AG04450 (cell line): ENCODE results near the gene DLGAP5. TPM values are rescaled to one million over a fixed set of nuclear protein-coding genes. Genes with fewer than 3 reads are reported as not detected.

Source experiments
- CTCF ChIA-PET: fragments of 300-600, 350-600 bp; formaldehyde crosslinking; extraction: SDS; loops from one replicate; lab custom pipeline; 2022; ENCODE audit warnings: antibody characterized with exemption, inconsistent platforms; lab: Charles Lee
- POLR2A ChIA-PET: fragments of 350-600 bp; formaldehyde crosslinking; extraction: SDS; loops from one replicate; lab custom pipeline; 2021; ENCODE audit warnings: antibody characterized with exemption, inconsistent platforms; lab: Yijun Ruan, JAX
- DNase-seq: peaks from one replicate; pipeline ENCODE4 v3.0.0-alpha.2; 2011; ENCODE audit warnings: low read depth, low spot score
- H3K27ac ChIP-seq: one replicate; pipeline ENCODE4 v1.5.1; 2012; ENCODE audit warnings: low read depth, low read length, control low read depth
- H3K27me3 ChIP-seq: one replicate; pipeline ENCODE4 v1.6.0; 2012; ENCODE audit warnings: low read length; ENCODE audit not compliant: control insufficient read depth, insufficient read depth
- H3K4me3 ChIP-seq: 2 replicates; pipeline ENCODE4 v1.5.1; 2011; ENCODE audit warnings: mild to moderate bottlenecking, low read depth, low read length, control low read depth
- H3K9me3 ChIP-seq: 2 replicates; pipeline ENCODE4 v1.5.1; 2012; ENCODE audit warnings: low read length; ENCODE audit not compliant: control insufficient read depth, insufficient read depth
- CTCF ChIP-seq: IDR thresholded peaks from 2 replicates; pipeline ENCODE4 v1.5.1; 2011; ENCODE audit warnings: low read depth, low read length, control low read depth, inconsistent platforms
- polyA plus RNA-seq: library from polyadenylated mRNA; depleted of rRNA; stranded (reverse); fragments of >200 nt; gene quantifications from 2 replicates; pipeline ENCODE4 v1.2.3, GENCODE V29; 2011

The DLGAP5 gene
- polyA plus RNA-seq, 1 experiment = 16.4 TPM

- no peak overlapping the region for H3K27ac ChIP-seq
- CTCF ChIA-PET = no interaction called here
- no peak overlapping the region for H3K4me3 ChIP-seq
- POLR2A ChIA-PET = no interaction called here
- no peaks in the 10 kb centered on the region for H3K9me3 ChIP-seq
- no peaks in the 10 kb centered on the region for H3K27me3 ChIP-seq
- no peak for TF ChIP-seq CTCF
- DNase-seq = no peak
These were observed 55.1 kb downstream of the DLGAP5 start for GRCh38 chr14:55136241-55136640.

- peak; percentile 38 for TF ChIP-seq CTCF
- Histone ChIP-seq H3K27ac (no peak overlapping the region), H3K4me3 (no peak overlapping the region), H3K27me3 (no peaks in the 10 kb centered on the region), H3K9me3 (no peaks in the 10 kb centered on the region; the same call in 1 of the 2 replicates)
- ChIA-PET POLR2A (no interaction called here), CTCF (interaction anchor here (1.9 kb wide), 1 partner anchor 44 kb away, joined by 10 read pairs; no protein-coding TSS in a partner anchor)
- DNase-seq = no peak
These were observed 58.0 kb downstream of the DLGAP5 start for GRCh38 chr14:55133416-55133815.

- ChIA-PET CTCF (interaction anchor here (0.6 to 1.2 kb wide), 3 partner anchors 42 to 243 kb away, joined by 3 to 9 read pairs (median 3); partner anchors contain the start of gene MAPK1IP1L), POLR2A (no interaction called here)
- H3K27me3 ChIP-seq = no peaks in the 10 kb centered on the region
- H3K4me3 ChIP-seq = peak overlapping the region; percentile 17
- no peak overlapping the region for H3K27ac ChIP-seq
- H3K9me3 ChIP-seq = no peaks in the 10 kb centered on the region; the same call in 1 of the 2 replicates
- TF ChIP-seq CTCF = 0 out of 2 replicates have a peak, but pooled peaks have one; percentile 5
- DNase-seq = no peak
These were observed 59.8 kb downstream of the DLGAP5 start for GRCh38 chr14:55131370-55132137.

- Histone ChIP-seq H3K27ac (peak overlapping the region; percentile 63), H3K9me3 (no peaks in the 10 kb centered on the region; the same call in 1 of the 2 replicates), H3K27me3 (no peaks in the 10 kb centered on the region), H3K4me3 (peak overlapping the region; percentile 78)
- ChIA-PET CTCF (no interaction called here), POLR2A (interaction anchor here (0.6 to 3.6 kb wide), 7 partner anchors 22 to 1109 kb away, joined by 3 to 33 read pairs (median 6); partner anchors contain the start of gene MAPK1IP1L)
- DNase-seq = no peak
- TF ChIP-seq CTCF = no peak
These were observed 61.2 kb downstream of the DLGAP5 start for GRCh38 chr14:55130196-55130550.
